ENCODE measurements around the gene EDAR.

DNA sequence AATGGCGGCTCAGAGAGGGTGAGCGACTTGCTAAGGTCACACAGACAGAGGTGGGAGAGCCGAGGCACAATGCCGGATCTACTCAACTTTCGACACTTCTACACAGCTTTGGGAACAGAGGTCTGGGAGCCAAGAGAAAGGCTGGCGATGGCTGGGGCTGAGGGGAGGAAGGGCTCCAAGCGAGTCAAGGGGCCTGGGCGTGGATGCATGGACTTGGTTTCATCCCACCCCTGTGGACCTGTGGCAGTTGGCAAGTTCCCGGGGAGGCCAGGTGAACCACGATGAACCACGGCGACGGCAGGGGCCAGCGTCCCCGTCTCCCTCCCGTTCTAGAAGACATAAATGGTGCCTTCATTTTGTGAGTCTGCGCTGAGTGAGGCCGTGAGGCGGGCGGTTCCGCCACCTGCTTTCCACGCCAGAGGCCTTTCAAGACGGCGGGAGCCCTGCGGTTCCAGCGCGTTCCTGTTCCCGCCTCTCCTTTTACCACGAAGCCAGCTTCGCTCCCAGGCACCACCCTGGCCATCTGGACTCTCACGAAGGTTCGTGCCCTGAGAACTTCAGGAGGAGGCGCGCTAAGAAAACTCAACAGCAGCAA lies 46.7 kb downstream of the EDAR start:
- TF ChIP-seq, protein P1, sequence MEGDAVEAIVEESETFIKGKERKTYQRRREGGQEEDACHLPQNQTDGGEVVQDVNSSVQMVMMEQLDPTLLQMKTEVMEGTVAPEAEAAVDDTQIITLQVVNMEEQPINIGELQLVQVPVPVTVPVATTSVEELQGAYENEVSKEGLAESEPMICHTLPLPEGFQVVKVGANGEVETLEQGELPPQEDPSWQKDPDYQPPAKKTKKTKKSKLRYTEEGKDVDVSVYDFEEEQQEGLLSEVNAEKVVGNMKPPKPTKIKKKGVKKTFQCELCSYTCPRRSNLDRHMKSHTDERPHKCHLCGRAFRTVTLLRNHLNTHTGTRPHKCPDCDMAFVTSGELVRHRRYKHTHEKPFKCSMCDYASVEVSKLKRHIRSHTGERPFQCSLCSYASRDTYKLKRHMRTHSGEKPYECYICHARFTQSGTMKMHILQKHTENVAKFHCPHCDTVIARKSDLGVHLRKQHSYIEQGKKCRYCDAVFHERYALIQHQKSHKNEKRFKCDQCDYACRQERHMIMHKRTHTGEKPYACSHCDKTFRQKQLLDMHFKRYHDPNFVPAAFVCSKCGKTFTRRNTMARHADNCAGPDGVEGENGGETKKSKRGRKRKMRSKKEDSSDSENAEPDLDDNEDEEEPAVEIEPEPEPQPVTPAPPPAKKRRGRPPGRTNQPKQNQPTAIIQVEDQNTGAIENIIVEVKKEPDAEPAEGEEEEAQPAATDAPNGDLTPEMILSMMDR (IDR thresholded peaks at IDR 0.05 in 2 of 3, conservative IDR thresholded peaks at IDR 0.05 in 1 of 3; ENCODE audit: control insufficient read depth in 2 of 3, extremely low read depth in 1 of 3, insufficient read depth in 1 of 3, low read depth in 3 of 3, low read length in 3 of 3), result no peak
- no peak for TF ChIP-seq SIN3A (IDR thresholded peaks at IDR 0.05; ENCODE audit: low read depth, low read length)
- TF ChIP-seq POLR2AphosphoS5 (IDR thresholded peaks at IDR 0.05; ENCODE audit: low read length), result no peak
- TF ChIP-seq TAF1 (IDR thresholded peaks at IDR 0.05; ENCODE audit: borderline replicate concordance, low read depth, low read length), result no peak
- TF ChIP-seq FOXM1 (IDR thresholded peaks at IDR 0.05; ENCODE audit: low read depth, low read length), result no peak
- TF ChIP-seq EZH2 (IDR thresholded peaks at IDR 0.05; ENCODE audit: borderline replicate concordance, control insufficient read depth, low read depth, low read length), result no peak
- no peak for TF ChIP-seq CEBPB (IDR thresholded peaks at IDR 0.05; ENCODE audit: borderline replicate concordance in 1 of 2, low read depth in 2 of 2, low read length in 2 of 2)
- no peak for TF ChIP-seq NFIC (IDR thresholded peaks at IDR 0.05; ENCODE audit: low read depth, low read length)
- TF ChIP-seq MTA3 (IDR thresholded peaks at IDR 0.05; ENCODE audit: borderline replicate concordance, low read length), result no peak
- no peak for TF ChIP-seq POLR2A (IDR thresholded peaks at IDR 0.05; ENCODE audit: low read depth, low read length)
- no peak for TF ChIP-seq ZNF384 (IDR thresholded peaks at IDR 0.05; ENCODE audit: borderline replicate concordance, low read depth, low read length)
